C4-2B (cell line): ENCODE data around the gene WIPF3.
A peak's percentile ranks its signal among the peaks of the same experiment; 100 is the strongest.

Experiments used
- H3K27ac ChIP-seq: fragments of 450-650 bp; 2 replicates; pipeline ENCODE4 v1.5.1; 2017
- CTCF ChIP-seq: fragments of 450-650 bp; conservative IDR thresholded peaks from 2 replicates; pipeline ENCODE4 v1.5.1; 2017; ENCODE audit warnings: mild to moderate bottlenecking
- ZFX ChIP-seq: fragments of 450-650 bp; IDR thresholded peaks from 2 replicates; pipeline ENCODE4 v1.6.1; 2017

WIPF3 gene

GRCh38 chr7:29780346-29780745 is 26.0 kb upstream of the WIPF3 start:
- no peak for TF ChIP-seq CTCF
- no peak for TF ChIP-seq ZFX
- H3K27ac ChIP-seq = no peak overlapping the region

GRCh38 chr7:29783671-29784070 is 22.6 kb upstream of the WIPF3 start:
- H3K27ac ChIP-seq = no peak overlapping the region
- TF ChIP-seq CTCF = no peak
- no peak for TF ChIP-seq ZFX

- no peak overlapping the region for H3K27ac ChIP-seq
- no peak for TF ChIP-seq CTCF
- no peak for TF ChIP-seq ZFX
Observed at GRCh38 chr7:29793507-29793906, 12.8 kb upstream of the WIPF3 start.

GRCh38 chr7:29794959-29795629 is 11.2 kb upstream of the WIPF3 start:
- no peak overlapping the region for H3K27ac ChIP-seq
- TF ChIP-seq ZFX (no peak), CTCF (no peak)

GRCh38 chr7:29795696-29796580 is 10.4 kb upstream of the WIPF3 start:
- no peak overlapping the region for H3K27ac ChIP-seq
- TF ChIP-seq ZFX = no peak
- TF ChIP-seq CTCF = no peak

- TF ChIP-seq ZFX = no peak
- no peak for TF ChIP-seq CTCF
- no peak overlapping the region for H3K27ac ChIP-seq
Observed at GRCh38 chr7:29797112-29797944, 9.0 kb upstream of the WIPF3 start.

GRCh38 chr7:29798422-29798821 is 7.9 kb upstream of the WIPF3 start:
- H3K27ac ChIP-seq = peak overlapping the region; percentile 14; the same call in 1 of the 2 replicates
- TF ChIP-seq CTCF (no peak), ZFX (no peak)
